Stimulated activated CD4-positive, alpha-beta T cell treated with anti-CD3 and anti-CD28 coated beads, TNF-alpha, amount 100 ng/mL, for 1 hour (primary cell): ENCODE measurements around the gene KLF13.

Experiments
- DNase-seq, 3 donors: peaks; one replicate each; pipeline ENCODE4 v3.0.0-alpha.2; 2020; ENCODE audit warnings: low read depth in 3 of 3, low spot score in 1 of 3

The KLF13 gene

GRCh38 chr15:31300208-31300661, 26.4 kb upstream of the KLF13 start:
- no peak for DNase-seq

DNA sequence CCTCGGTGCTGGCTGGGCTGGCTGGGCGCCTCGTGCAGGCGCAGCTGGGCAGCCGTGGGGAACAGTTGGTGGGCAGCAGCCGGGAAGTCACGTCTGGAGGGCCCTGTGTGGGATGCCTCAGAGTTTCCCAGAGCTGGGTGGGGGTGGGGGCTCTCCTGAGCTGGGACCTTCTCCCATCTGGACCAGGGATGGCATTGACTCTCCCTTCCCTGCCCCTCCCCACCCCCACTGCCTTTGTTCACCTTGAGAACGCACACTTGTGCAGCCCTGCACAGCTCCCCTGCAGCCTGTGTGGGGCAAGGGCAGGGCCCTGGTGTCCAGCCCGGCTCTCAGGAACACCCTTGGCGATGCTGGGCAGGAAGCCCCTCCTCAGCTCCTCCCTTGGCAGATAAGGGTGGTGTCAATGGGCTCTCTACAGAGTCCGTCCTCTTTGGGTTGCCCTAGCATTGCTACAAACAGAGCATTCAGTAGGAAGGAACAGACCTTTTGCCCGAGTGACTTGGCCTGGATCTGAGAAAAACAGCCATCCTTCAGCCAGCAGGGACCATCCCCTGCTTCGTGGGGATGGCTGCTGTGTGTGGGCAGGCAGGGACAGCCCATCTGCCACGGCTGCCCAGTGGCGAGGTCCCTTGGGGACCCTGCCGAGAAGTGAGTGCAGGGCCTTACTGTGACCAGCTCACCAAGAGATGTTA, 25.5 kb upstream of the KLF13 start:
- no peak for DNase-seq

- DNase-seq: no peak
Measured at GRCh38 chr15:31301673-31301990, 25.0 kb upstream of the KLF13 start.

GRCh38 chr15:31302029-31302657, 24.5 kb upstream of the KLF13 start:
- DNase-seq: no peak

- no peak for DNase-seq
Measured at GRCh38 chr15:31302778-31303725, 23.6 kb upstream of the KLF13 start.

DNA sequence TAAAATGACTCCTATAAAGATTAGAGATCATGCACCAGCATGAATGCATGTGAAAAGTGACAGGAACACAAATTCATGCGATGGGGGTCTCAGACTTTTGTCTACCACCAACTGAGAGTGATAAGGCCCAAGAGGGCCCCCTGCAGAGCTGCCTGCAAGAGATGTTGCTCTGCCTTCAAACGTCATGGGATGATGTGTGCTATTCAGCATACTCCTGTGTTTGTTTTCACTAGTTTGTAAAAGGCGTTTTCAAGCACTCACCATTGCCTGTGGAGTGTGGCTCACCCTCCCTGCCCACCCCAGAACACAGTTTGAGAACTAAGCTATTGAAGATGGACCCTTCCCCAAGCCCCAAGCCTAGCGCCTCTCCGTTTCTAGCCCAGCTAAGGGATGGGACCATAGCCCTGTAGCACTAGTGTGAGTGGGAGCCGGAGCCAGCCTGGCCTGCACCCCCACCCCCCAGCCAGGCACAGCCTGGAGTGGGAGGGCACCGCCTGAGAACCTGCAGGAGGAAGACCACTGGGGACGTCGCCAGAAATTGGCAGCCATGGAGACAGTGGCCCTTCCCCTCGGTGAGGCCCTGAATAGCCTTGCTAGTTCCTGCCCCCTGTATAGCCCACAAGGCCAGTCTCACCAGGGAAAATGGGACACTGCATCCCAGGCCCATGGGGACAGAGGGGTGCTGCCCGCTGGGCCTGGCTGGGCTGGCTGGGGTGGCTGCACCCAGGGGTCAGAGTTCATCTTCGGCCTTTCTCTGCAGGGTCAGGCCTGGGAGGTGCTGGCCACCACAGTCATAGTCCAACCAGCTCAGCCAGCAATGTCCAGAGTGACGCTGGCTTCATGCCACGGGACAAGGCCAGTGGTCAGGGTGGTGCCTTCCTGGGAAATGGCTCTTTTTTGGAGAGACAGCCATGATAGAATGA, 22.6 kb upstream of the KLF13 start:
- no peak for DNase-seq

DNA sequence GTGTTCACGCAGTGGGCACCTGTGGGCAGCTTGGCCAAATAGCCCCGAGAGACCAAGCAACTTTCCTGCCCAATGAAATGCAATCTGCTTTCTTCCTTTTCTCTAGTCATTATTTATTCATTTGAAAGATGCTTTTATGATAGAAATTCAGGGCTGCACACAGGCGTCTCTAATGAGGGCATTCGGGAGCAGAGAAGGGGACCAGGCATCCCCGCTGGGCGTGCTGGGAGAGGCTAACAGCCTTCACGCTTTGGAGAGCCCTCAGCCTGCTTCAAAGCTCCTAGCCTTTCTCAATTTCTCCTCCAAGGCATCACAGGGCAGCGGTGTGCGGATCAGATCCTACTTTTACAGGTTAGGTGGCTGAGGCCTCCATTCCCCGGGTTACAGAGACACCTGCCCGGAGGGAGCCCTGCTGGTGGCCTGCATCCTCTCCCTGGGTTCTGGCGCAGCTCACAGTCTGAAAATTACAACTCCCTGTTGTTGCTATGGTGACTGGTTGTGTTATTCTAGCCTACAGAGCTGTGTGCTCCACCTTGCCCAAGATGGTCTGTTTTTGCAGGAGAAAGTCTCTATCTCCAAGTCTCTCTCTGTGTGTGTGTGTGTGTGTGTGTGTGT, 21.8 kb upstream of the KLF13 start:
- DNase-seq: no peak

DNA sequence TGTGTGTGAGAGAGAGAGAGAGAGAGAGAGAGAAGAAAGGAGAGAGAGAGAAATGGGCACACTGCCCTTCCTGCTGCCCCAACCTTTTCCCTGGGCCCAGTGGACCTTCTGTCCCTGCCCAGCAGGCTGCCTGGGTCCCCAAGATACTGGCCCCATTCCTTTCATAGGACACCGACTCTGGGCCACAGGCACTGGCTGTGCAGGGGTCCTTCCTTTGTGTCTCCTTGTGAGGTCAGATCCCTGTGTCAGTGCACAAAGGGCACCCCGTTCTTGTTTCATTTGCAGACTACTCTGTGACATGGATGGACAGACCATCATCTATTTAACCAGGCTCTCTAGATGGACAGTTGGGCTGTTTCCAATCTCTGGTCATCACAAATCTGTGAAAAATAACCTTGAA, 21.3 kb upstream of the KLF13 start:
- DNase-seq: no peak

DNA sequence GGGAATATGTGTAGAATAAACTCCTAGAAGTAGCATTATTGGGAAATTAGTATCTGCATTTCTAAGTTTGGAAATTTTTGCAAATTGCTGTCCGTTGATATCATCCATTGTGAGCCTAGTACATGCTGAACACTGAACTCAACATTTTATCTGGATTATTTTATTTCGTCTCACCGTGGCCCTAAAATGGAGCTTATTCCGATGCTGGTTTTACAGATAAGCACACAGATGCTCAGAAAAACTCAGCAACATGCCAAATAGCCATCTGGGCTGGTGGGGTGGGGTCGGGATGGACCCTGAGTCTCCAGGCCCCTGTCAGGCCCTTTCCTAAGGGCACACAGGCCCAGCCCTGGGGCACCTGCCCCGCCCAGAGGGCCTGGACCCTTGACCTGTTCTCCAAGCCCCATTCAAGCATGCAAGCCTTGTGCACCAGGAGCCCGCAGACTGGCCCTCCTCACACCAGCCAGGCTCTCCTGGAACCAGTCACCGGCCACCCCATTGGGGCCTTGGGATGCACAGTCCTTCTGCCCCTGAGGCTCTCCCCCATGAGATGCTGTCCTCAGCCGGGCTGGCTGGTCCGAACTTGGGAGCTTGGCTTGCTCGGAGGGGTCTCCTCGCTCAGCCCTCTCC, 20.7 kb upstream of the KLF13 start:
- DNase-seq: no peak

GRCh38 chr15:31306426-31307269, 20.0 kb upstream of the KLF13 start:
- no peak for DNase-seq

DNA sequence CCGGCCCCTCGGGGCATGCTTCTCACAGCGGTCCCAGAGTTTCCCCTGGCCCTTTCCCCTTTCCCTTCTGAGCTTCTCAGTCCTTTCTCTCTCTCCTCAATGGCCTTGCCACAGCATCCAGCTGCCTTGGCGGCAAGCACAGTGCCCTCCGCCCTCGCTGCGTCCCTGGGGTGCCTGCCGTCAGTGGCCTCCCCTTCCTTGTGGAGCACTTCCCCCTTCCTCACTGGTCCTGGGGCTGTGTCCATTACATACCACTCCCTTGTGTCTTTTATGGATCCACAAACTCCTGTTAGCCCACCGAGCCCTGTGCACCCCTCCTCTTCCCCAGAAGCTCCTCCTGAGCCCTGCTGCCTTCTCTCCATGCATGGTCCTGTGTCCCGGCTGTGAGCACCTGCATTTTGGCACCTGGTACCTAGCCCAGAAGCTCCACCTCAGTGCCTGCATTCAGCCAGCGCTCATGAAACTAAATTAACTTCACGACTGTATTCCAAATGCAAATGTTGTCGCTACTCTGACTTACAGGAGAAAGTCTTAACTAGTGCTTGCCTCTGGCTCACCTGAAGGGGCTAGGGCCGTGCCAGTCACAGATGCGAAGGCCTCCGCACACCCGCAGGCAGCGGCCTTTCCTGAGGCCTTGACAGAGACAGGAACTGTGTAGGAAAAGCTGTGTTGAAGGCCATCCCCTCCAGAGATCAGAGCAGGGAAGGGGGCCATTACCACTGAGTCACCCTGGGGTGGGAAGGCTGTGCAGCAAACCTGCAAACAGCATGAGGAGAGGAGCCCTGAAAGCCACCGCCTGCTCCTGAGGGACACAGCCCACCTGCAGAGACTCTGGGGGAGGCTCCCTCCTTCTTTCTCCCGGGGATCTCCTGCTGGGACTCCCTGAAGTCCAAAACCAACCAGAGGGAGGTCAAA, 19.1 kb upstream of the KLF13 start:
- DNase-seq: no peak

DNA sequence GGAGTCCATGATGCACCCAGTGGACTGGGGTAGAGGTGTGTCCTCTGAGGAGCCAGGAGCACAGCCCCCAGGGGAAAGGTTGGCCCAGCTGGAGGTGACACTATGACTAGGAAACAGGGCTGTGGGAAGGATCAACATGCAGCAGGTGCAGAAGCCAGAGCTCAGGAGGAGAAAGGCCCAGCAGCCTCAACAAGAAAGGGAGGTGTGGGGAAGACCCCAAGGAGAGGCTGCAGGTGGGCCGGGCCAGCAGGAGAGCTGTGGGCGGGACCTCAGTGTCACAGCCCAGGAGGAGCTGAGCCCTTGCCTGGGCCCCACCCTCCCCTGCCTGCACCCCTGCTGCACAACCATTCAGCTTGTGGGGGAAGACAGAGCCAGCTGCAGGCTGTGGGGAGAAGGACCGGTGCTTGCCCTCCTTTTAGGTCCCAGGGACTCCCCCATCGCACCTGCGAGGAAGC, 18.4 kb upstream of the KLF13 start:
- DNase-seq: no peak

DNA sequence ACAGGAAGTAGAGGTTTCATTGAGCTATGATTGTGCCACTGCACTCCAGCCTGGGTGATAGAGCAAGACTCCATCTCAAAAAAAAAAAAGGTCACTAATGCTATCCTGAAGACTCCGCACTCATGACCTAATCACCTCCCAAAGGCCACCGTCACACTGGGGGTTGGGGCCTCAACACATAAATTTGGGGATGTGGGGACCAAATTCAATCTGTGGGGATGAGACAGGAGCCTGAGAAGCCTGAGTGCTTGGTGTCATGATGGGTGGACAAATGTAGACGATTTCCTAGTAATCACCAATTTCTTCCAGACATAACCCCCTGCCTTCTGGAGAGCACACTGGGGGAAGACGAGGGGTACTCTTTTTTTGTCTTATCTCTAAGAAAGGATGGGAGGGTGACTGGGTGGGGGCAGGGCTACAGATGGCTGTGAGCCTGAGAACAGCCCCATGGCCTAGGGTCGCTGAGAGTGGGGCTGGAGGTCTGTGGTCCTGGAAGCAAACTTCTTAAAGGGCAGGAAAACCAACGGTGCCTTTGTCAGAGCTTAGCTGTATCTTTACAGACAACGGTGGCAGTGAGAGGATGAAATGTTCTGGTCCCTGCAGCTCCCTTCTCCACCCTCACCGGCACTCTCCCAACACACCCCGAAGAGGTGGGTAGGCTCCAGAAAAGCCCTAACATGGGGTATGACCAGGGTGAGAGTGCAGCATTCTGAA, 16.6 kb upstream of the KLF13 start:
- DNase-seq: no peak

DNA sequence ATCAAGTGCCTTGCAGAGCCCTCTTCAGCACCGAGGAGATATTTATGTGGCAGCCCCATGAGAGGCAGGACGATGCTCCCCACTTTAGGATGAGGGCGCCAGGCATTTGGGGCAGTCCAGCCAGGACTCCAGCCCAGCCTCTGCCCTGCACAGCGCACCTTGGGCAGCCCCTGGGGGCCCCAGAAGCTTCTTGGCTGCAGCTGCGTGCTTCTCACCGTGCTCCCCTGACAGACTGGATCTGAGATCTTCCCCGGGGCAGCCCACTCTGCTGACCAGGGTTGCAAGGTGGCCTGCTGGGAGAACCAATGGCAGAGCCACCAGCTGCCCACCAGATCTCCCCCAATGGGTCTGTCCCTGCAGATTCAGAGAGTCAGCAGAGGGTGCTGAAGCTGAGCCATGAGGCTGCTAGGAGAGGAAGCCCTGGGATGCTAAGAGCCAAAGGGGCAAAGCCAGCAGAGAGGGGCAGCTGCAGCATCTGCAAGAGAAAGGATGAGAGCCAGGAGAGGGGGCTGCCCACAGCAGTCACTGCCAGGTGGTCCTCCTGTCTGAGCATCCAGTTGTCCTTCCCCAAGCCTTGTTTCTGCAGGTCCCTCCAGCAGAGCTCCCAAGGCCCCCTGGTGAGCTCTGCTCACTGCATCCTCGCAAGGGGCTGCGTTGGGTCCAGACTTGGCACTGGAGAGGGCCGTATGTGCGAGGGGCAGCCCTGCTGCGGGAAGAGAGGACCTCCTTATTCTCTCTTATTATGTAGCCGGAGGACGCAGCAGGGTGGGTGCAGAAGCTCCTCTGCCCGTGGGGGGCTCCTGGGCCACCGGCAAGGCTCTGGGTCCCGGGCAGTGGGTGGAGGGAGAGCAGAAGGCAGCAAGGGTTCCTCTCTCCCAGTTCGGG, 14.7 kb upstream of the KLF13 start:
- no peak for DNase-seq

- no peak for DNase-seq
Measured at GRCh38 chr15:31313223-31313622, 13.4 kb upstream of the KLF13 start.

DNA sequence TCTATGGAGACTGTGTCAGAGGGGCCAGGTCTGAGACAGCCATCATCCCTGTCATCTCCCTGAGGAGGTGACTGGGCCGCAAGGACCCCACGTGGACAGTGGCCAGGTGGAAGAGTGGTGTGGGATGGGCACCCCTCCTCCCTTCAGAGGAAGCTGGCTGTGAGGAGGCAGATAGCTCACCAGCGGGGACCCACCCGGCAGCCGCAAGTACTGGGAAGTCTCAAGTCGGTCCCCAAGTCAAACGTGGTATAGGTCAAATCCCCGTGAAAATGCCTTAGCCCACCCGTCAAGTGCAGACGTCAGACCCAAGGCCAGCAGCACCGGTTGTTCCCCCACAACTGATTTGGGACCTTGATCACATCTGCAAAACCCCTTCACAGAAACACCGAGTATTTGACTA, 12.3 kb upstream of the KLF13 start:
- no peak for DNase-seq
